GM12864 (cell line): ENCODE measurements around the gene SCN1B.
"Not testable (repeated sequence)": the region's sequence is repeated elsewhere in the genome, so short reads cannot be mapped to it uniquely, and the experiment has no call there.

Experiments
- DNase-seq: peaks from one replicate; pipeline ENCODE4 v3.0.0-alpha.2; 2011; ENCODE audit warnings: low read depth
- H3K4me3 ChIP-seq: 2 replicates; pipeline ENCODE4 v1.5.1; 2011; ENCODE audit warnings: mild to moderate bottlenecking, low read depth, low read length, control low read depth
- TF ChIP-seq, protein P1 (sequence below): IDR thresholded peaks from 2 replicates; pipeline ENCODE4 v1.5.1; 2011; ENCODE audit warnings: low read depth, mild to moderate bottlenecking, moderate library complexity, low read length, control low read depth, inconsistent platforms; ENCODE audit errors: missing control alignments

SCN1B gene

DNA sequence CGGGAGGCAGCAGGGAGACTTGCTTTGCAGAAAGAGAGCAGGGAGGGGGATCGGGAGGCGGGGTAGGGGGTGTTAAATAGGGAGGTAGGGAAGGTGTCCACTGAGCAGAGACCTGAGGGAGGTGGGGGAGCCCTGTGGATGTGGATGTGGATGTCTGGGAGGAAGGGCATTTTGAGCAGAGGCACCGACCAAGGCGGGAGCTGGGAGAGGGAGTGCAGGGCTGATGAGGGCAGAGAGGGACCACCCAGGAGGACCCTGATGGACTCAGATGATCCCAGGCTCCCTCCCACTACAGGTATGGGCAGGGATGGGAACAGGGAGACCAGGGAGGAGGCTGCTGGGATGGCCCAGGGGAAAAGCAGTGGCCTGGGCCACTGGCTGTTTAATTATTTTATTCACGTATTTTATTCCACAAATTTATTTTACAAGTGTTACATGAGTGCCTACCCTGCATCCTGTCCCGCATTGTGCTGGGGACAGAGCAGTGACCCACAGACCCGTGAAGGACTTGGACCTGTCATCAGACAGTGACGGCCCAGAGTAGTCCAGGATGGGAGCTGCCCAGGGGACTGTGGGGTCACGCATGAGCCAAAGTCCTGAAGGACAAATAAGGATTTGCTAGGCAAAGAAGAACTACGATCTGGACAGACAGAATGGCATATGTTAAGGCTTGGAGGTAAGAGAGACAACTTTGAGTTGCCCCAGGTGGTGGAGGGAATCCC, 24.9 kb upstream of the SCN1B start:
- no peak for DNase-seq
- TF ChIP-seq, protein P1, sequence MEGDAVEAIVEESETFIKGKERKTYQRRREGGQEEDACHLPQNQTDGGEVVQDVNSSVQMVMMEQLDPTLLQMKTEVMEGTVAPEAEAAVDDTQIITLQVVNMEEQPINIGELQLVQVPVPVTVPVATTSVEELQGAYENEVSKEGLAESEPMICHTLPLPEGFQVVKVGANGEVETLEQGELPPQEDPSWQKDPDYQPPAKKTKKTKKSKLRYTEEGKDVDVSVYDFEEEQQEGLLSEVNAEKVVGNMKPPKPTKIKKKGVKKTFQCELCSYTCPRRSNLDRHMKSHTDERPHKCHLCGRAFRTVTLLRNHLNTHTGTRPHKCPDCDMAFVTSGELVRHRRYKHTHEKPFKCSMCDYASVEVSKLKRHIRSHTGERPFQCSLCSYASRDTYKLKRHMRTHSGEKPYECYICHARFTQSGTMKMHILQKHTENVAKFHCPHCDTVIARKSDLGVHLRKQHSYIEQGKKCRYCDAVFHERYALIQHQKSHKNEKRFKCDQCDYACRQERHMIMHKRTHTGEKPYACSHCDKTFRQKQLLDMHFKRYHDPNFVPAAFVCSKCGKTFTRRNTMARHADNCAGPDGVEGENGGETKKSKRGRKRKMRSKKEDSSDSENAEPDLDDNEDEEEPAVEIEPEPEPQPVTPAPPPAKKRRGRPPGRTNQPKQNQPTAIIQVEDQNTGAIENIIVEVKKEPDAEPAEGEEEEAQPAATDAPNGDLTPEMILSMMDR: no peak
- no peak overlapping the region for H3K4me3 ChIP-seq

DNA sequence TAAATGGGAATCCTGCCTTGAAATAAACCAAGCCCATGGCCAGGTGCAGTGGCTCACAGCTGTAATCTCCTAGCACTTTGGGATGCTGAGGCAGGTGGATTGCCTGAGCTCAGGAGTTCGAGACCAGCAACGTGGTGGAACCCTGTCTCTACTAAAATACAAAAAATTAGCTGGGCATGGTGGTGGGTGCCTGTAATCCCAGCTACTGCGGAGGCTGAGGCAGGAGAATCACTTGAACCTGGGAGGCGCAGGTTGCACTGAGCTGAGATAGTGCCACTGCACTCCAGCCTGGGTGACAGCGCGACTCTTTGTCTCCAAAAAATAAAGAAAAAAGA, 24.3 kb upstream of the SCN1B start:
- H3K4me3 ChIP-seq, DNase-seq: not testable (repeated sequence)

DNA sequence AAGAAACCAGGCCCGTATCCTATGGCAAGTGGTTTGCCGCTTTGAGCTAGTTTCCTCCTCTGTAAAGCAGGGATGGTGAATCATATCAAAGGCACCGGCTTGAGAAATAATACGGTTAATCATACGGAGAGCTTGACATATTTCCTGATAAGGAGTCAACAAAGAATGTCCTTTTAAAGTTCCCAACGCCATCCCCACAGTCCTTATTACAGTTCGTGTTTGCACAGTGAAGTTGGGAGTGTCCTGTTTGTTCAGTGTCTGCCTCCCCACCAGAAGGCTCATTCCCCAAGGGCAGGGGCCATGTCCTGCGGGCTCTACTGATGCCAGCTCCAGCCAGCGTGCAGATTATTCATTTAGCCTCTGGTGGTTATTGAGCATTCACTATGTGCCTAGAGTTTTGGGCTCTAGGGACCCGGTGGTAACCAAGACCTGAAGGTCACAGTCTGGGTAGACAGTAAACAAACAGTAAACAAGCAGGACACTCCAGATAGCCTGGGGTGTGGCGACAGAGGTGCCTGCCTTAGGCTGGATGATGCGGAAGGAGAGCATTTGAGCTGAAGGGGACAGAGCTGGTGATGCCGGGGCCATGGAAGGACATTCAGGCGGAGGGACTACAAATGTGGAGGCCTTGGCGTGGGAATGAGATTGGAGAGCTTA, 23.8 kb upstream of the SCN1B start:
- no peak overlapping the region for H3K4me3 ChIP-seq
- TF ChIP-seq, protein P1: no peak
- no peak for DNase-seq

DNA sequence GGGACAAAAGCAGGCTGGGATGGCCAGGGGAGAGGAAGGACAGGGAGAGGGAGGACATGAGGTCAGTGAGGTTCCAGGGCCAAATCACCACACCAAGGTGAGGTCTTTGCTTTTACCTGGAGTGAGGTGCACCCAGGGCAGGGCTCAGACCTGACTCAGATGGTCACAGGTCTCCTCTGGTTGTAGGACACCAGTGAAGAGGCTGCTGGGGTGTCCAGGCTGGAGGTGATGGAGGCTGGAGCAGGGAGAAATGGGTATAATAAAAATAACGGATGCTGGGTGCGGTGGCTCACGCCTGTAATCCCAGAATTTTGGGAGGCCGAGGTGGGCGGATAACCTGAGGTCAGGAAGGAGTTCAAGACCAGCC, 23.3 kb upstream of the SCN1B start:
- TF ChIP-seq, protein P1: no peak
- no peak for DNase-seq

DNA sequence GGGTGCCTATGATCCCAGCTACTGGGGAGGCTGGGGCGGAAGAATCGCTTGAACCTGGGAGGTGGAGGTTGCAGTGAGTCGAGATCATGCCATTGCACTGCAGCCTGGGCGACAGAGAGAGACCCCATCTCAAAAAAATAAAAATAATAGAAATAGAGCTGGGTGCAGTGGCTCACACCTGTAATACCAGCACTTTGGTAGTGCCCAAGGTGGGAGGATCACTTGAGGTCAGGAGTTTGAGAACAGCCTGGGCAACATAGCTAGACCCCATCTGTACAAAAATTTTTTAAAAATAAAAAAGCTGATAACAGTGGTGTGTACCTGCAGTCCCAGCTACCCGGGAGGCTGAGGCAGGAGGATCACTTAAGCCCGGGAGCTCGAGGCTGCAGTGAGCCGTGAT, 22.8 kb upstream of the SCN1B start:
- H3K4me3 ChIP-seq: not testable (repeated sequence)

More for the DNA sequence above, 23.3 kb upstream of the SCN1B start:
- no peak overlapping the region for H3K4me3 ChIP-seq

DNA sequence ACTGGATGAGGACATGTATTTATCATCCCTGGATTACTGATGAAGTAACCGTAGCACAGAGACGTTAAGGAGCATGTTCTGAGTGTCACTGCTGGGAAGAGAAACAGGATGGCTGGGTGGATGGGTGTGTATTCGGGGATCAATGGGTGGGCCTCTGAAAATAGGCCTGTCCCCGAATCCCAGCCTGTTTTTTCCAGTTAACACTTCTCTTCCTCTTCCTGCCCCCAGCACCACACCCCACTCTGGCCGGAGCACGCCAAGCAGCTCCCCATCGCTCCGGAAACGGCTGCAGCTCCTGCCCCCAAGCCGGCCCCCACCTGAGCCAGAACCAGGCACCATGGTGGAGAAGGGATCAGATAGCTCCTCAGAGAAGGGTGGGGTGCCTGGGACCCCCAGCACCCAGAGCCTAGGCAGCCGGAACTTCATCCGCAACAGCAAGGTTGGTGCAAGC, 21.4 kb upstream of the SCN1B start:
- no peak overlapping the region for H3K4me3 ChIP-seq
- TF ChIP-seq, protein P1: no peak
- DNase-seq: no peak

More for the DNA sequence above, 22.8 kb upstream of the SCN1B start:
- DNase-seq: not testable (repeated sequence)

DNA sequence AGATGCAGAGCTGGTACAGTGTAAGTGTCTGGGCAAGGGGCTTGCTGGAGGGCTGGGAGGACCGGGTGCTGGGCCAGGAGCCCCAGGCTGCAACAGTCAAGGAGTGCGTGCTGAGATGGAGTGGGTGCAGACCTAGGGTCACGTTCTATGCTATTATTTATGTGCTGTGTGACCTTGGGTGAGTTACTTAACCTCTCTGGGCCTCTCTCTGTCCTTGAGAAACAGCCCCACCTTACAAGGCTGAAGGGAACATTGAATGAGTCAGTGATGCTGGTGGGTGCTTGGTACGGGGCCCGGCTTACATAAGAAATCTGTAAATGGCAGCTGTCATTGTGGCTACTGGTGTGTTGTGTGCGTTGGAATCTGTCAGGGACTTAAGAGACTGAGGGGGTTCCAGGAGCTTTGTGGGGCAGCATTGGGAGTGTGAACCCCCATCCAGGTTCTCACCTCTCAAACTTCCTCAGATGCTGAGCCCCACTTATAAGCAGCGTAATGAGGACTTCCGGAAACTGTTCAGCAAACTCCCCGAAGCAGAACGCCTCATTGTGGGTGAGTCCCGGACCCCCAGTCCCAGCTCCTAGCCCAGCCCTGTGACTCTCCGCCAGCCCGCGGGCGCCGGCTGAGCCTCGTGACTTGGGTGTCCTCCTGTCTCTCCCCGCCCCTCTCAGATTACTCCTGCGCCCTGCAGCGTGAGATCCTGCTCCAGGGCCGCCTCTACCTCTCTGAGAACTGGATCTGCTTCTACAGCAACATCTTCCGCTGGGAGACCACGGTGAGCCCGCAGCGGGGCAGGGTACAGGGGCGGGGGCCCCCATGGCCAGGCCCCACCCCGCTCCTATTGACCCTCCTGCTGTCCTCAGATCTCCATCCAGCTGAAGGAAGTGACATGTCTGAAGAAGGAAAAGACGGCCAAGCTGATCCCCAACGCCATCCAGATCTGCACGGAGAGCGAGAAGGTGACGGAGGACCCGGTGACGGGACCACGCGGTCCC, 20.6 kb upstream of the SCN1B start:
- DNase-seq: no peak
- H3K4me3 ChIP-seq: no peak overlapping the region
- TF ChIP-seq, protein P1: no peak
